NB4 (cell line): ENCODE results near the gene POTEM.
"Not testable (repeated sequence)": the region's sequence is repeated elsewhere in the genome, so short reads cannot be mapped to it uniquely, and the experiment has no call there.

Experiments
- CTCF ChIP-seq: IDR thresholded peaks from one replicate; pipeline ENCODE4 v1.5.1; 2012; ENCODE audit warnings: low read depth, low read length
- POLR2A ChIP-seq: IDR thresholded peaks from 2 replicates; pipeline ENCODE4 v1.6.1; 2011; ENCODE audit warnings: mild to moderate bottlenecking; ENCODE audit not compliant: insufficient read length; ENCODE audit errors: extremely low read depth
- TF ChIP-seq, protein P1 (sequence below): IDR thresholded peaks from 2 replicates; pipeline ENCODE4 v1.6.1; 2011; ENCODE audit warnings: low read depth, low read length

DNA sequence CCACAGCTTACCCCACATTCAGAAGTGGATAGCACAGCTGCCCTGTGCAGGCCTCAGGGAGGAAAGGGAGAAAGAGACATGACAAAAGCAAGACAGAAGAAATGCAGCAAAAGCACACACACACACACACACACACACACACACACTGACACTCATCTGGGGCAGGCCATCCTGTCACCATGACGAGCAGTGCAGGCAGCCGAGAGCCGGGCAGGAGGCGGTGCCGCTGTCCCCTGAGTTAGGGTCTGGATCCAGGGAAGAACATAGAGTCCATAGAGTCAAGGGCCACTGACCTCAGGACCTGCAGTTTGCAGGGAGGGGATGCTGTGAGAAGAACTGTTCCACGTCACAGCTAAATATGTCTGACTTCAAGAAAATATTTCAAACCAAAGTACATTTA, 4.0 kb upstream of the POTEM start:
- not testable (repeated sequence) for TF ChIP-seq CTCF, POLR2A
- TF ChIP-seq, protein P1, sequence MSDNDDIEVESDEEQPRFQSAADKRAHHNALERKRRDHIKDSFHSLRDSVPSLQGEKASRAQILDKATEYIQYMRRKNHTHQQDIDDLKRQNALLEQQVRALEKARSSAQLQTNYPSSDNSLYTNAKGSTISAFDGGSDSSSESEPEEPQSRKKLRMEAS, result not testable (repeated sequence)
